Thyroid gland (tissue), 4 donors: ENCODE measurements around the gene ROBO2. TPM values are rescaled to one million over a fixed set of nuclear protein-coding genes. Genes with fewer than 3 reads are reported as not detected.

Experiments used
- DNase-seq, 2 donors: peaks; one replicate each; pipeline ENCODE4 v3.0.0-alpha.2; 2019
- H3K27ac ChIP-seq, 3 donors: fragments of 200-600 bp; sonication (generic); 1 replicate in 2 of 3; 2 replicates in 1 of 3; pipeline ENCODE4 v1.5.1; 2016 to 2019; ENCODE audit warnings: mild to moderate bottlenecking in 1 of 3, moderate library complexity in 1 of 3
- H3K27me3 ChIP-seq: fragments of 200-600 bp; sonication (generic); one replicate; pipeline ENCODE4 v1.5.1; 2019
- H3K36me3 ChIP-seq, 2 donors: fragments of 200-600 bp; sonication (generic); one replicate each; pipeline ENCODE4 v1.5.1; 2016 to 2019
- H3K4me1 ChIP-seq, 2 donors: fragments of 200-600 bp; sonication (generic); one replicate each; pipeline ENCODE4 v1.5.1; 2017 to 2019
- H3K4me3 ChIP-seq, 3 donors: fragments of 200-600 bp; sonication (generic); replicated peaks in 1 of 3; 1 replicate in 2 of 3; 2 replicates in 1 of 3; pipeline ENCODE4 v1.5.1; 2016; ENCODE audit warnings: mild to moderate bottlenecking in 1 of 3
- H3K9me3 ChIP-seq: fragments of 200-600 bp; sonication (generic); one replicate; pipeline ENCODE4 v1.5.1; 2017
- CTCF ChIP-seq, 6 experiments: fragments of 200-600 bp in 3 of 6; fragments of 450-650 bp in 3 of 6; sonication (generic) in 3 of 6; IDR thresholded peaks; one replicate each; pipeline ENCODE4 v1.5.1; 2016 to 2019; ENCODE audit warnings: antibody characterized with exemption in 6 of 6, mild to moderate bottlenecking in 2 of 6, inconsistent platforms in 1 of 6, moderate library complexity in 1 of 6
- POLR2A ChIP-seq, 2 donors: fragments of 450-650 bp; IDR thresholded peaks; one replicate each; pipeline ENCODE4 v1.6.1; 2017; ENCODE audit warnings: antibody characterized with exemption in 2 of 2, mild to moderate bottlenecking in 2 of 2, moderate library complexity in 1 of 2
- WGBS, 2 donors: methylation state at CpG; one replicate each; pipeline ENCODE4 v1.1.5; 2017; 5-methylcytosine and 5-hydroxymethylcytosine counted together
- intact Hi-C: fragments of 100-400 bp; cut with DNase I; formaldehyde crosslinking; loops from one replicate; pipeline ENCODE4 v1.15.1; 2023
- total RNA-seq, 4 donors: library from RNA; depleted of rRNA; stranded (reverse); fragments of >200 nt; gene quantifications; one replicate each; pipeline ENCODE4 v1.2.3, GENCODE V29; 2016

The ROBO2 gene
- total RNA-seq, 4 donors from 2014 or later = 0.56 to 1.5 TPM; not detected in 2

GRCh38 chr3:77562089-77562488 is 522.2 kb downstream of the ROBO2 start:
- Histone ChIP-seq H3K4me1 (peaks cover 0 to 3% of the 10 kb centered on the region in 2 donors), H3K4me3 (no peak overlapping the region), H3K9me3 (no peaks in the 10 kb centered on the region), H3K27me3 (no peaks in the 10 kb centered on the region), H3K36me3 (no peaks in the 10 kb centered on the region), H3K27ac (no peak overlapping the region)
- DNase-seq = no peak
- TF ChIP-seq CTCF (IDR thresholded peaks at IDR 0.05) (no peak), POLR2A (IDR thresholded peaks at IDR 0.05) (no peak)
- 64 to 68% methylated on average over 2 of the region's 2 CpGs for WGBS, 2 donors
- intact Hi-C loops = no loop called here

DNA sequence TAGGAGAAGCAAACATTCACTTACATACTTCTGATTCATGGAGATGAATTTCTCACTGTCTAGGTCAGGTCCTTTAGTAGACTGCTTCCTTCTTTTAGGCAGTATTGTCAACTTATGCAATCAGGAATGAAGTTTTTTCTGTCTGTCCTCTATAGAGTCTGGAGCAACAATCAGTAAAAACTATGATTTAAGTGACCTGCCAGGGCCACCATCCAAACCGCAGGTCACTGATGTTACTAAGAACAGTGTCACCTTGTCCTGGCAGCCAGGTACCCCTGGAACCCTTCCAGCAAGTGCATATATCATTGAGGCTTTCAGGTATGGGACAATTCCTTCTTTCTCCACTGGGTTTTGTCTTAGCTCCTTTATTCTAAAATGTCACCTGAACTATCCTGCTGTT is 523.1 kb downstream of the ROBO2 start:
- TF ChIP-seq CTCF (IDR thresholded peaks at IDR 0.05) (no peak), POLR2A (IDR thresholded peaks at IDR 0.05) (no peak)
- Histone ChIP-seq H3K4me3 (no peak overlapping the region), H3K27ac (no peak overlapping the region), H3K27me3 (no peaks in the 10 kb centered on the region), H3K4me1 (peaks cover 0 to 3% of the 10 kb centered on the region in 2 donors), H3K36me3 (no peaks in the 10 kb centered on the region), H3K9me3 (no peaks in the 10 kb centered on the region)
- intact Hi-C loops = no loop called here
- WGBS, 2 donors = 38 to 43% methylated on average over 1 of the region's 1 CpG
- DNase-seq = no peak

- DNase-seq = no peak
- WGBS, 2 donors = 85 to 87% methylated on average over 6 of the region's 6 CpGs
- H3K36me3 ChIP-seq = no peaks in the 10 kb centered on the region
- H3K4me1 ChIP-seq = peaks cover 0 to 3% of the 10 kb centered on the region in 2 donors
- intact Hi-C loops = no loop called here
- H3K27me3 ChIP-seq = no peaks in the 10 kb centered on the region
- no peaks in the 10 kb centered on the region for H3K9me3 ChIP-seq
- no peak overlapping the region for H3K4me3 ChIP-seq
- TF ChIP-seq POLR2A (IDR thresholded peaks at IDR 0.05) (no peak), CTCF (IDR thresholded peaks at IDR 0.05) (no peak)
- H3K27ac ChIP-seq = no peak overlapping the region
Measured at GRCh38 chr3:77566055-77566454, 526.2 kb downstream of the ROBO2 start.

GRCh38 chr3:77571971-77572715 is 532.2 kb downstream of the ROBO2 start:
- Histone ChIP-seq H3K9me3 (no peaks in the 10 kb centered on the region), H3K27me3 (no peaks in the 10 kb centered on the region), H3K4me1 (no peaks in the 10 kb centered on the region), H3K4me3 (no peak overlapping the region), H3K27ac (no peak overlapping the region), H3K36me3 (no peaks in the 10 kb centered on the region)
- DNase-seq = no peak
- WGBS, 2 donors = 80 to 87% methylated on average over 5 of the region's 5 CpGs
- TF ChIP-seq POLR2A (IDR thresholded peaks at IDR 0.05) = no peak
- no peak for TF ChIP-seq CTCF (IDR thresholded peaks at IDR 0.05)
- intact Hi-C loops = no loop called here

GRCh38 chr3:77577264-77577663 is 537.4 kb downstream of the ROBO2 start:
- no peaks in the 10 kb centered on the region for H3K36me3 ChIP-seq
- 76 to 87% methylated on average over 3 of the region's 3 CpGs for WGBS, 2 donors
- intact Hi-C loops = no loop called here
- H3K4me3 ChIP-seq = no peak overlapping the region
- DNase-seq = no peak
- no peaks in the 10 kb centered on the region for H3K4me1 ChIP-seq
- H3K27ac ChIP-seq = no peak overlapping the region
- TF ChIP-seq CTCF (IDR thresholded peaks at IDR 0.05) (no peak), POLR2A (IDR thresholded peaks at IDR 0.05) (no peak)
- no peaks in the 10 kb centered on the region for H3K27me3 ChIP-seq
- no peaks in the 10 kb centered on the region for H3K9me3 ChIP-seq
